Measurements from ENCODE around the gene HRH1.

GRCh38 chr3:11198070-11198469 is 43.8 kb downstream of the HRH1 start:
- TF ChIP-seq, protein P1, sequence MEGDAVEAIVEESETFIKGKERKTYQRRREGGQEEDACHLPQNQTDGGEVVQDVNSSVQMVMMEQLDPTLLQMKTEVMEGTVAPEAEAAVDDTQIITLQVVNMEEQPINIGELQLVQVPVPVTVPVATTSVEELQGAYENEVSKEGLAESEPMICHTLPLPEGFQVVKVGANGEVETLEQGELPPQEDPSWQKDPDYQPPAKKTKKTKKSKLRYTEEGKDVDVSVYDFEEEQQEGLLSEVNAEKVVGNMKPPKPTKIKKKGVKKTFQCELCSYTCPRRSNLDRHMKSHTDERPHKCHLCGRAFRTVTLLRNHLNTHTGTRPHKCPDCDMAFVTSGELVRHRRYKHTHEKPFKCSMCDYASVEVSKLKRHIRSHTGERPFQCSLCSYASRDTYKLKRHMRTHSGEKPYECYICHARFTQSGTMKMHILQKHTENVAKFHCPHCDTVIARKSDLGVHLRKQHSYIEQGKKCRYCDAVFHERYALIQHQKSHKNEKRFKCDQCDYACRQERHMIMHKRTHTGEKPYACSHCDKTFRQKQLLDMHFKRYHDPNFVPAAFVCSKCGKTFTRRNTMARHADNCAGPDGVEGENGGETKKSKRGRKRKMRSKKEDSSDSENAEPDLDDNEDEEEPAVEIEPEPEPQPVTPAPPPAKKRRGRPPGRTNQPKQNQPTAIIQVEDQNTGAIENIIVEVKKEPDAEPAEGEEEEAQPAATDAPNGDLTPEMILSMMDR (IDR thresholded peaks at IDR 0.05), result no peak
- no peak for TF ChIP-seq EP300 (IDR thresholded peaks at IDR 0.05)
